Renal cortex interstitium (tissue), 11 donors: ENCODE data around the gene PIN4. TPM values are rescaled to one million over a fixed set of nuclear protein-coding genes. Genes with fewer than 3 reads are reported as not detected.
A peak's percentile ranks its signal among the peaks of the same experiment; 100 is the strongest.
"Not testable (repeated sequence)": the region's sequence is repeated elsewhere in the genome, so short reads cannot be mapped to it uniquely, and the experiment has no call there.

Experiments used
- DNase-seq, 11 donors: peaks; one replicate each; pipeline ENCODE4 v3.0.0-alpha.2; 2013; ENCODE audit warnings: low read depth in 9 of 11, low spot score in 4 of 11; ENCODE audit errors: extremely low read depth in 1 of 11
- polyA plus RNA-seq, 3 donors: library from polyadenylated mRNA; unstranded; fragments of 120-200 nt; gene quantifications; one replicate each; pipeline ENCODE4 v1.2.1, GENCODE V29; 2013; ENCODE audit not compliant: insufficient read length in 3 of 3

The PIN4 gene
- polyA plus RNA-seq, 3 donors = 48.9 to 62.4 (median 60.0) TPM

GRCh38 chrX:72165551-72165950 lies 16.0 kb upstream of the PIN4 start:
- DNase-seq = no peak

GRCh38 chrX:72169008-72169728 lies 12.4 kb upstream of the PIN4 start:
- no peak for DNase-seq

DNA sequence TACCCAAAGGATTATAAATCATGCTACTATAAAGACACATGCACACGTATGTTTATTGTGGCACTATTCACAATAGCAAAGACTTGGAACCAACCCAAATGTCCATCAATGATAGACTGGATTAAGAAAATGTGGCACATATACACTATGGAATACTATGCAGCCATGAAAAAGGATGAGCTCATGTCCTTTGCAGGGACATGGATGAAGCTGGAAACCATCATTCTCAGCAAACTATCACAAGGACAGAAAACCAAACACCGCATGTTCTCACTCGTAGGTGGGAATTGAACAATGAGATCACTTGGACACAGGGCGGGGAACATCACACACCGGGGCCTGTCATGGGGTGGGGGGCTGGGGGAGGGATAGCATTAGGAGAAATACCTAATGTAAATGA lies 5.3 kb upstream of the PIN4 start:
- not testable (repeated sequence) for DNase-seq

- no peak for DNase-seq
These were observed 4.6 kb upstream of the PIN4 start for GRCh38 chrX:72176981-72177380.

DNA sequence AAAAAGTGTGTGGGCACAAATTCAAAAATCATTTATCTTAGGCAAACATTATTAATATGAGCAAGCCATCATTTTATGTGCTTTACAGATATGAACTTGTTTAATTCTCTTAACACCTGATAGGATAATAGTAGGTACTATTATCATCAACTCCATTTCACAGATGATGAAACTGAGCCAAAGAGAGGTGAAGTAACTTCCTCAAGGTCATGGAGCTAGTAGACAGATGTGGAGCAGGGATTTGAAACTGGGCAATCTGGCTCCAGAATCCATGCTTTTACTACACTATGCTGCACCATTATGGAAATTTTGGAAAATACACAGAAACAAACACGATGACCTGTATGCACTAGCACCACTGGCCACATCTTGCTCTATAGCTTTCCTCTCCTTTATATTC lies 1.0 kb upstream of the PIN4 start:
- DNase-seq = no peak

- no peak for DNase-seq
These were observed 1.4 kb downstream of the PIN4 start for GRCh38 chrX:72182924-72183323.

DNA sequence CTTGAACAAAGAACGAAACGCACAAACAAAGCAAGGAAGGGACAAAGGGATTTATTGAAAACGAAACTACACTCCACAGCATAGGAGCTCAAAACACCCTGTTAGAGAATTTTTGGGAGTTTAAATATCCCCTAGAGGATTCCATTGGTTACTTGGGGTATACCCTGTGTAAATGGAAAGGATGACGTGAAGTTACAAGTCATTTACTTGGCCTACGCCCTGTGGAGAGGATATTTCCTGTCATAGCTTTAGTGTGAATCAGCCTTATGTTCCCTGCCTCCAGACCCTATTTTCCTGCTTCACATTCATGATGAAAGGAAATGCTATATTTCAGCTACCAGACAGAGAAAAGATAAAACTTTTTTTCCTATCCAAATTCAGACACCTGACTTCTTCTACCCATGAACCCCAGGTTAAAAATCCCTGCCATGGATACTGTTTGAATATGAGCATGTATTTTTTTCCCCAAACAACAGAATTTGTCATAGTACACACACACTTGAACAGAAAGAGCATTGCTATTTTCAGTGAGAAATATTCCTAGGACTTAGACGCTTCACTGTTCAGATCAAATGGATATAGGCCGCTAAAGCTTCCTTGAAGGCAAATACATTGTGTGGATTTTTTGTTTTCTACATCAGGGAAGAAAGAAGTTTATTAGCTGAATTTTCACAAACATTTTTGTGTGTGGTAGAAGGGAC lies 20.4 kb downstream of the PIN4 start:
- no peak for DNase-seq

DNA sequence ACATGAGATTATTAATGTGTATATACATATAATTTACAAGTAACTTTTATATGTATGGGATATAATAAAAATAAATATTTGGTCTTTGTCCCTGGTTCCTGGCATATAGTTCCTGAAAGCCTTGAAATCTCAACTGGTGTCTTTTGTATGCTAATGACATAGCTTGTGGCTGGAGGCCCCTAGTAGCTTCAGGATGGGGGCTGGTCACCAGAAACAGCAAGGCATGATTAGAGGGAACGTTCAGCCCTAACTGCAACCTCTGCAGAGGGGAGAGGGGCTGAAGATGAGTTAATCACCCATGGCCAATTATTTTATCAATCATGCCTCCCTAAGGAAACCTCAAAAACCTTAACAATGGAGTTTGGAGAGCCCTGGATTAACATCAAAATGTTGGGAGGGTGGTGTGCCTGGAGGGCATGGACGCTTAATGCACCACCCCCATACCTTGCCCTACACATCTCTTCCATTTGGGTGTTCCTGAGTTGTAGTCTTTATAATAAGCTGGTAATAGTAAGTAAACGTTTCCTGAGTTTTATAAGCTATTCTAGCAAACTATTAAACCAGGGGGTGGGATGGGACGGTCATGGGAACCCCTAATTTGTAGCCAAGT lies 21.3 kb downstream of the PIN4 start:
- DNase-seq = no peak

DNA sequence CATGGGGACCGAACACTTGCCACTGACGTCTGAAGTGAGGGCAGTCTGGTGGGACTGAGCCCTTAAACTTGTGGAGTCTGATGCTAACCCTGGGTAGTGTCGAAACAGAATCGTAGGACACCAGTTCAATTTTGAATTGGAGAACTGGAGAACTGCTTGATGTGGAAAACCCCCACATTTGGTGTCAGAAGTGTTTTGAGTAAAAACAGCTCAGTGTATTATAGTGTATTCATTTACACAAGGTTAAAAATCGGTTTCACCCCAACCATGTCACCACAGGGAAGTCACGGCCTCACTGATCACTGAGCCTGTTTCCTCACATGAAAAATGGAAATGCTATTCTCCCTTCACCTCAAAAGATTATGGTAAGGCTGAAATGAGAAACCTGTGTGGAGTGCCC lies 21.9 kb downstream of the PIN4 start:
- no peak for DNase-seq

GRCh38 chrX:72205706-72206105 lies 24.1 kb downstream of the PIN4 start:
- DNase-seq = no peak

DNA sequence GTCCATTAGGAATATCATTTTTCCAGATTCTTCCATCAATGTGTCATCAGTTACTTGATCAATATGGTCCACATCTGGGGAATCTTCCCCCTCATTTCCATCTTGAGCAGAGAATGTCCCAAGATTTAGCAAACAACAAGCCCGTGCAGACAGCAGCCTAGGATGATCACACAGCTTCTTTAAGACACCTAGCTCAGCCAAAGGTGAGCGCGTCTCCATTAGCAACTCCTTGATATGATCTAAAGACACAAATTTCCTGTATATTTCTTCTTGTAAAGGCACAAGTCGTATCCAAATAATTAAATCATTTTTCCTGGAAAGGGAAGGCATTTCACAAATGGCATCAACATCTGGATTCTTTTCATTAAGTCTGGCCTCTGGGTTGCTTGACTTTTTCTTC lies 25.8 kb downstream of the PIN4 start:
- no peak for DNase-seq

DNA sequence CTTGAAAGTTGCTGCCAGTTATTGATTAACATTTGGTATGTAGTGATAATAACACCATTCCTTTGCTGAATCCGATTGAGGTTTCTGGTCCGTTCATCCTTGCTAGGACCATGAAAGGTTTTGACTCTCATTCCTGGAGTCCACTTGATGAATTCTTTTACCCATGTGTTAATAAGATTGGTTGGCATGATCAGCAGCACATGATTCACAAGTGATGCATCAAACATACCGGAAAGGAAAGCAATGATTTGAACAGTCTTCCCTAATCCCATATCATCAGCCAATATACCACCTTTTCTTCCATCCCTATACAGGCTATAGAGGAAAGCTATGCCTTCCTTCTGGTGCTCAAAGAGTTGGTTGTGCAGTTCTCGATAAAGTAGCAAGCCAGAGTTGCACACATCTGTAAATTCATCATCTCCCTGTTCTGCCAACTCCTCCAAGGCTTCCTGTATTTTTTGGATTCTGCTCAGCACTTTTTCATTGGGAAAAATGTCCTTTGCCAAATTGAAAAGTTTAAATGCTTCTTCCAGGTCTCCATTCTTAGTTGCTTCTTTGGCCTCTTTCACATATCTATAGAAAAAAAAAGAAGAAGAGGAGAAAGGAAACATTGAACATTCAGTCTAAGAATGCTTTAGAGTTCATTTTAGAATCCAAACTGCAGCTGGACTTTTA lies 26.7 kb downstream of the PIN4 start:
- DNase-seq = no peak

GRCh38 chrX:72216973-72217372 lies 35.4 kb downstream of the PIN4 start:
- no peak for DNase-seq

- not testable (repeated sequence) for DNase-seq
These were observed 38.8 kb downstream of the PIN4 start for GRCh38 chrX:72220375-72220774.

- DNase-seq = no peak
These were observed 48.7 kb downstream of the PIN4 start for GRCh38 chrX:72230290-72230689.

- DNase-seq = no peak
These were observed 55.3 kb downstream of the PIN4 start for GRCh38 chrX:72236841-72237240.

DNA sequence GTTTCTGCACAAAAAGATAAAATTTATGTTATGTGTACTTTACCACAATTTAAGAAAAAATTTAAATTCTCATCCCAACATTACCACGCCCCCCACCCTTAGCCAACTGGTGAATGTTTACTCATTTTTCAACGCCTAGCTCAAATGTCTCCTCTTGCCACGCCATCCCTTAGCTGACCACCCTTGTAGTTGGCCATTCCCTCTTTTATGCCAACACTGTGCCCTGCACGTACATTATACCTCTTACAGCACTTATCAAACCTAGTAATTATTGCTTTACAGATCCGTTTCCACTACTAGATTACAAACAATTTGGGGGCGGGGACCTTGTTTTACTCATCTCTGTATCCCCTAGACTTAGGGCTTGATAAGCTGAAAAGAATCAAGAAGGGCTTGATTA lies 56.6 kb downstream of the PIN4 start:
- DNase-seq = no peak

DNA sequence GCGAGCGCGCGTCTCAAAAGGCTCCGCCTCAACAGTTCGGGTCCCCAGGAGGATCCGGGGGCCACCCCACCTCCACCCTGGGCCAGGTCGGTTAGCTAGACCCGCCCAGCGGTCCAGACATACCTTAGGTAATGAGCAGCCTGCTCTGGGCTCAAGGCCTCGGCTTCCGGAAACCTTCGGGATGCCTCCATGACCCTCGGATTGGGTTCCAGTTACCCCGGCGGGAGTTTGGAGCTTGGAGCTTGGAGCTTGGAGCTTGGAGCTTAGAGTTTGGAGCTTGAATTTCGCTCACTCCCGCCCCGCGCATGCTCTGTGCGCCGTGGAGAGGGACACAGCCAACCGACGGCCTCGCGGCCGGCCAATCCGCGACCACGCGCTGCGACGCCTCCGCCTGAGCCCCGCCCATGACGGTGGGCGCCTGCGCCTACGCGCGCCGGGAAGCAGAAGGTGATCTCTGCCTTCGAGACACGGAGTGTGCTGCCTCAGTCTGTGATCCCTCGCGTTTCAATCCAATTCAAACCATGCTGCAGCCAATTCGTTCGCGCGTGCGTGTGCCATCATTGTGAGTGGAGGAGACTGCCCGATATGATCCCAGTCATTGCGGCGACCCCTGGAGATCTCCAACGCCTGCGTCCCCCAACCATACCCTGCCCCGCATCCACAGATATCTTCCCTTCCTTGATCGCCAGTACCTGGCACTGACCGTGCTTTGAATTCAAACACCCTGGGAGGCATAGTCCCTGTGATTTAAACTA lies 57.3 kb downstream of the PIN4 start, which contains the start of gene ERCC6L:
TSS of gene ERCC6L (minus strand) at position 307 of the 755 bp plus-strand sequence. CDS start at position 191, 116 bp downstream.
- peak; percentile 57 to 83 (median 77) for DNase-seq

DNA sequence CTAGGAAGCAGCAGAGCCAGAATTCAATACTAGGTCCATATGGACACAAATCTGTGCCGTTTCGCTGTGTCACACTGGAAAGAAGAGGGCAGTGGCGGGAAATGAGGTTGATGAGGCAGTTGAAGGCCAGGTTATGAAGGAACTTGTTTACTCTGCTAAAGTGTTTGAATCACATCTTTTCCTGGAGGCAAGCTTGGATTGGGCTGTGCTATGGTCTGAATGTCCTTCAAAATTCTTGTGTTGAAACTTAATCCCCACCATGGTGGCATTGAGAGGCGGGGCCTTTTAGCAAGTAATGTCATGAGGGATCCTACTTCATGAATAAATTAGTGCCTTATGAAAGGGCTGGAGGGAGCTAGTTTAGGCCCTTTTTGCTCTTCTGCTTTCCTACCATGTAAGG lies 59.4 kb downstream of the PIN4 start:
- DNase-seq = no peak
